OCI-LY7 (cell line): ENCODE results near the gene ELAVL3.

Experiments used
- CTCF ChIP-seq: fragments of 200-600 bp; sonication (generic); conservative IDR thresholded peaks from 2 replicates; pipeline ENCODE4 v1.5.1; 2014; ENCODE audit warnings: mild to moderate bottlenecking, antibody characterized with exemption, low read length, moderate library complexity, mixed read lengths
- EZH2phosphoT487 ChIP-seq: fragments of 200-600 bp; sonication (generic); IDR thresholded peaks from 2 replicates; pipeline ENCODE4 v1.6.1; 2018; ENCODE audit warnings: low read depth, borderline replicate concordance, mild to moderate bottlenecking, mixed run types, antibody characterized with exemption, low read length, moderate library complexity, mixed read lengths

- no peak for TF ChIP-seq CTCF
- TF ChIP-seq EZH2phosphoT487 = no peak
Measured at GRCh38 chr19:11489378-11489777, 8.5 kb upstream of the ELAVL3 start.
